Muscle layer of duodenum (tissue), 2 donors: ENCODE data around the gene MEG3.
"Not testable (repeated sequence)": the region's sequence is repeated elsewhere in the genome, so short reads cannot be mapped to it uniquely, and the experiment has no call there.

Source experiments
- H3K27ac ChIP-seq: one replicate; pipeline ENCODE4 v1.7.0; 2013; ENCODE audit warnings: mild to moderate bottlenecking, low read length
- H3K27me3 ChIP-seq: one replicate; pipeline ENCODE4 v1.7.0; 2013; ENCODE audit warnings: low read depth, mild to moderate bottlenecking, control low read depth, low read length
- H3K36me3 ChIP-seq, 2 donors: one replicate each; pipeline ENCODE4 v1.7.0; 2013; ENCODE audit warnings: low read length in 2 of 2, control low read depth in 1 of 2, mild to moderate bottlenecking in 1 of 2; ENCODE audit not compliant: insufficient read depth in 2 of 2, control insufficient read depth in 1 of 2
- H3K4me1 ChIP-seq, 2 donors: one replicate each; pipeline ENCODE4 v1.7.0; 2013; ENCODE audit warnings: low read length in 2 of 2, mild to moderate bottlenecking in 2 of 2, control low read depth in 1 of 2, moderate library complexity in 1 of 2; ENCODE audit not compliant: insufficient read depth in 2 of 2, control insufficient read depth in 1 of 2
- H3K4me3 ChIP-seq, 2 donors: one replicate each; pipeline ENCODE4 v1.7.0; 2013; ENCODE audit warnings: low read length in 2 of 2, low read depth in 1 of 2, mild to moderate bottlenecking in 1 of 2
- H3K9me3 ChIP-seq, 2 donors: one replicate each; pipeline ENCODE4 v1.7.0; 2013; ENCODE audit warnings: low read length in 2 of 2, control low read depth in 1 of 2, mild to moderate bottlenecking in 1 of 2; ENCODE audit not compliant: control insufficient read depth in 1 of 2
- donor health status: healthy.

The MEG3 gene

GRCh38 chr14:100789460-100790417 lies 36.2 kb upstream of the MEG3 start:
- no peaks in the 10 kb centered on the region for H3K9me3 ChIP-seq
- no peak overlapping the region for H3K27ac ChIP-seq
- no peaks in the 10 kb centered on the region for H3K27me3 ChIP-seq
- H3K4me1 ChIP-seq, result no peaks in the 10 kb centered on the region
- H3K4me3 ChIP-seq, result no peak overlapping the region
- no peaks in the 10 kb centered on the region for H3K36me3 ChIP-seq

GRCh38 chr14:100790502-100791347 lies 35.2 kb upstream of the MEG3 start:
- Histone ChIP-seq H3K27ac (no peak overlapping the region), H3K4me1 (no peaks in the 10 kb centered on the region)

GRCh38 chr14:100791348-100791735 lies 34.6 kb upstream of the MEG3 start:
- no peaks in the 10 kb centered on the region for H3K27me3 ChIP-seq
- H3K9me3 ChIP-seq, result no peaks in the 10 kb centered on the region
- H3K27ac ChIP-seq, result no peak overlapping the region
- H3K4me1 ChIP-seq, result no peaks in the 10 kb centered on the region
- H3K4me3 ChIP-seq, result no peak overlapping the region
- H3K36me3 ChIP-seq, result no peaks in the 10 kb centered on the region

More at GRCh38 chr14:100790502-100791347, 35.2 kb upstream of the MEG3 start:
- no peaks in the 10 kb centered on the region for H3K36me3 ChIP-seq
- no peaks in the 10 kb centered on the region for H3K9me3 ChIP-seq
- H3K27me3 ChIP-seq, result no peaks in the 10 kb centered on the region
- no peak overlapping the region for H3K4me3 ChIP-seq

GRCh38 chr14:100791995-100792394 lies 33.9 kb upstream of the MEG3 start:
- Histone ChIP-seq H3K4me1 (no peaks in the 10 kb centered on the region), H3K9me3 (no peaks in the 10 kb centered on the region), H3K27me3 (no peaks in the 10 kb centered on the region), H3K4me3 (no peak overlapping the region), H3K36me3 (no peaks in the 10 kb centered on the region), H3K27ac (no peak overlapping the region)

- H3K36me3 ChIP-seq, result no peaks in the 10 kb centered on the region
- H3K27ac ChIP-seq, result no peak overlapping the region
- H3K9me3 ChIP-seq, result no peaks in the 10 kb centered on the region
- H3K4me1 ChIP-seq, result no peaks in the 10 kb centered on the region
- no peaks in the 10 kb centered on the region for H3K27me3 ChIP-seq
- no peak overlapping the region for H3K4me3 ChIP-seq
These were observed 29.0 kb upstream of the MEG3 start for GRCh38 chr14:100796946-100797345.

GRCh38 chr14:100800041-100800440 lies 25.9 kb upstream of the MEG3 start:
- no peak overlapping the region for H3K4me3 ChIP-seq
- H3K9me3 ChIP-seq, result no peaks in the 10 kb centered on the region
- no peaks in the 10 kb centered on the region for H3K36me3 ChIP-seq
- H3K27ac ChIP-seq, result no peak overlapping the region
- no peaks in the 10 kb centered on the region for H3K4me1 ChIP-seq
- no peaks in the 10 kb centered on the region for H3K27me3 ChIP-seq

- H3K4me1 ChIP-seq, result not testable (repeated sequence)
These were observed 24.5 kb upstream of the MEG3 start for GRCh38 chr14:100801433-100801832.

GRCh38 chr14:100802179-100802578 lies 23.7 kb upstream of the MEG3 start:
- H3K4me3 ChIP-seq, result no peak overlapping the region
- no peaks in the 10 kb centered on the region for H3K9me3 ChIP-seq
- no peaks in the 10 kb centered on the region for H3K27me3 ChIP-seq
- H3K4me1 ChIP-seq, result no peaks in the 10 kb centered on the region
- H3K27ac ChIP-seq, result no peak overlapping the region
- H3K36me3 ChIP-seq, result no peaks in the 10 kb centered on the region

More at GRCh38 chr14:100801433-100801832, 24.5 kb upstream of the MEG3 start:
- H3K27me3 ChIP-seq, H3K27ac ChIP-seq, H3K9me3 ChIP-seq, H3K4me3 ChIP-seq, H3K36me3 ChIP-seq: not testable (repeated sequence)

GRCh38 chr14:100802766-100803165 lies 23.2 kb upstream of the MEG3 start:
- Histone ChIP-seq H3K4me1 (no peaks in the 10 kb centered on the region), H3K27ac (no peak overlapping the region), H3K36me3 (no peaks in the 10 kb centered on the region), H3K27me3 (no peaks in the 10 kb centered on the region), H3K4me3 (no peak overlapping the region), H3K9me3 (peaks cover 0 to 4% of the 10 kb centered on the region in 2 donors)

GRCh38 chr14:100803226-100803625 lies 22.7 kb upstream of the MEG3 start:
- H3K4me3 ChIP-seq, result no peak overlapping the region

GRCh38 chr14:100803676-100804075 lies 22.2 kb upstream of the MEG3 start:
- Histone ChIP-seq H3K4me1 (no peaks in the 10 kb centered on the region), H3K36me3 (no peaks in the 10 kb centered on the region), H3K27ac (no peak overlapping the region), H3K9me3 (peaks cover 0 to 13% of the 10 kb centered on the region in 2 donors), H3K27me3 (no peaks in the 10 kb centered on the region), H3K4me3 (no peak overlapping the region)

More at GRCh38 chr14:100803226-100803625, 22.7 kb upstream of the MEG3 start:
- Histone ChIP-seq H3K4me1 (no peaks in the 10 kb centered on the region), H3K36me3 (no peaks in the 10 kb centered on the region), H3K27me3 (no peaks in the 10 kb centered on the region), H3K9me3 (peaks cover 0 to 9% of the 10 kb centered on the region in 2 donors), H3K27ac (no peak overlapping the region)
